Ovary (tissue), 9 donors: ENCODE data around the gene PCDH1. TPM values are rescaled to one million over a fixed set of nuclear protein-coding genes. Genes with fewer than 3 reads are reported as not detected.
"Not testable (repeated sequence)": the region's sequence is repeated elsewhere in the genome, so short reads cannot be mapped to it uniquely, and the experiment has no call there.

Source experiments
- DNase-seq, 5 donors: peaks; one replicate each; pipeline ENCODE4 v3.0.0-alpha.2; 2019 to 2020
- H3K27ac ChIP-seq, 2 donors: fragments of 200-600 bp; one replicate each; pipeline versions ENCODE4 v1.5.1 to v1.8.0; 2019 to 2022
- H3K27me3 ChIP-seq: fragments of 200-600 bp; one replicate; pipeline ENCODE4 v1.8.0; 2022
- H3K36me3 ChIP-seq: fragments of 200-600 bp; sonication (generic); one replicate; pipeline ENCODE4 v1.5.1; 2019
- H3K4me1 ChIP-seq: one replicate; pipeline ENCODE4 v1.8.1; 2013; ENCODE audit warnings: mild to moderate bottlenecking, moderate library complexity; ENCODE audit not compliant: insufficient read depth
- H3K4me3 ChIP-seq: fragments of 200-600 bp; sonication (generic); one replicate; pipeline ENCODE4 v1.5.1; 2017
- H3K9me3 ChIP-seq, 2 donors: fragments of 200-600 bp in 1 of 2; sonication (generic) in 1 of 2; one replicate each; pipeline versions ENCODE4 v1.5.1 to v1.8.1; 2013 to 2019; ENCODE audit warnings: mild to moderate bottlenecking in 1 of 2, moderate library complexity in 1 of 2
- EP300 ChIP-seq: sonication (generic); formaldehyde crosslinking; IDR thresholded peaks from one replicate; pipeline ENCODE4 v1.6.1; 2017; ENCODE audit warnings: antibody characterized with exemption
- POLR2A ChIP-seq: fragments of 450-650 bp; IDR thresholded peaks from one replicate; pipeline ENCODE4 v1.6.1; 2017; ENCODE audit warnings: antibody characterized with exemption, mild to moderate bottlenecking, moderate library complexity
- WGBS, 3 donors: extraction: QIAGEN DNeasy Blood & Tissue Kit in 1 of 3; methylation state at CpG; one replicate each; pipeline versions ENCODE4 v1.1.5 to v1.1.7; 2013 to 2017; 5-methylcytosine and 5-hydroxymethylcytosine counted together
- intact Hi-C, 4 donors: fragments of 100-400 bp; cut with DNase I; formaldehyde crosslinking; loops; one replicate each; pipeline versions ENCODE4 v1.11.0 to v1.15.1; 2022 to 2023
- polyA plus RNA-seq, 2 donors: library from polyadenylated mRNA; stranded (reverse); fragments of 200-250 nt in 1 of 2; fragments of 350-450 nt in 1 of 2; fragmentation: Illumina TruSeq in 1 of 2; extraction: RNeasy Lipid Tissue Mini Kit (QIAGEN cat#74804) in 1 of 2; gene quantifications; one replicate each; pipeline ENCODE4 v1.2.3, GENCODE V29; 2013 to 2014
- total RNA-seq, 7 donors: library from RNA; depleted of rRNA in 2 of 7; stranded (reverse); fragments of >200 nt in 2 of 7; fragmentation: NEBNext Ultra II Directional in 3 of 7; extraction: Animal tissue kit (Norgen Biotek cat#: 25700) in 3 of 7; gene quantifications; one replicate each; pipeline versions ENCODE4 v1.1.0 to v1.2.4, GENCODE V29; 2016 to 2023
- TF ChIP-seq, protein P1 (sequence below), 3 donors: fragments of 450-650 bp in 2 of 3; fragments of 200-600 bp in 1 of 3; IDR thresholded peaks; one replicate each; pipeline versions ENCODE4 v1.5.1 to v1.8.0; 2016 to 2022; ENCODE audit warnings: antibody characterized with exemption in 3 of 3, mild to moderate bottlenecking in 1 of 3
- donor health status: DM: no; HTN: no; CAD: no; lungs with moderate emphysema.
- donor health status: DM: no; HTN: no; CAD: no.
- donor health status: Bipolar disorder and iron deficiency.
- donor health status: DM: yes; HTN: yes; CAD: no.
- donor health status: DM: no; HTN: no; CAD: no.
- donor health status: DM: yes; HTN: yes; CAD: no.

Gene PCDH1
- total and polyA plus RNA-seq, 9 donors = 3.2 to 13.8 (median 7.0) TPM

DNA sequence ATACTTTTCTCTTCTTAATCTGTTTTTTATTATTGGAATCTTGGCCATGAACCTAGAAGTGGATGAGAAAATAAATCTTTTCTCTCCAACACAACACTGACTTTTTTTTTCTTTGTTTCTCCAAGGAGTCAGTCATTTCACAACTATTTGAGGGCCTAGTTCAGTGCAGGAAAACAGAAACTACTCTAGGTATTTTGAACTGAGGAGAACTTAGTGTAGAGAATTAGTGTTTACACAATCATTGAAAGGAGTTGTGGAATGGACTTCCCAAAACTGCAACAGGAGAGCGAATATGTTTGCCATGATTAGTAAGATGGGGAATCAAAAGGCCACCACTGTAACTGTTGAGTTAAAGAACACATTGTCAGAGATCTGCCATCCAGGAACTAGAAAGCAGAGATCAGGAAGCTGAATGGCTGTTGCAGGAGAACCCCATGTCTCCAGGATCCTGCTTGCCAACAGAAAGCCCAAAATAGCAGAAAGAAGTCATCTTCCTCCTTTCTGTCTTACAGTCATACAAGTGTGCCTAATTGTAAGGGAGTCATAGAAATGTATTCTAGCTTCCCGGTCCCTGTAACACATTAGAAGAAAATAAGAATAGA, 20.3 kb upstream of the PCDH1 start:
- Histone ChIP-seq H3K4me1 (no peaks in the 10 kb centered on the region), H3K9me3 (no peaks in the 10 kb centered on the region), H3K4me3 (no peak overlapping the region), H3K27ac (no peak overlapping the region), H3K36me3 (no peaks in the 10 kb centered on the region), H3K27me3 (no peaks in the 10 kb centered on the region)
- TF ChIP-seq EP300 (no peak), POLR2A (no peak)
- TF ChIP-seq, protein P1, sequence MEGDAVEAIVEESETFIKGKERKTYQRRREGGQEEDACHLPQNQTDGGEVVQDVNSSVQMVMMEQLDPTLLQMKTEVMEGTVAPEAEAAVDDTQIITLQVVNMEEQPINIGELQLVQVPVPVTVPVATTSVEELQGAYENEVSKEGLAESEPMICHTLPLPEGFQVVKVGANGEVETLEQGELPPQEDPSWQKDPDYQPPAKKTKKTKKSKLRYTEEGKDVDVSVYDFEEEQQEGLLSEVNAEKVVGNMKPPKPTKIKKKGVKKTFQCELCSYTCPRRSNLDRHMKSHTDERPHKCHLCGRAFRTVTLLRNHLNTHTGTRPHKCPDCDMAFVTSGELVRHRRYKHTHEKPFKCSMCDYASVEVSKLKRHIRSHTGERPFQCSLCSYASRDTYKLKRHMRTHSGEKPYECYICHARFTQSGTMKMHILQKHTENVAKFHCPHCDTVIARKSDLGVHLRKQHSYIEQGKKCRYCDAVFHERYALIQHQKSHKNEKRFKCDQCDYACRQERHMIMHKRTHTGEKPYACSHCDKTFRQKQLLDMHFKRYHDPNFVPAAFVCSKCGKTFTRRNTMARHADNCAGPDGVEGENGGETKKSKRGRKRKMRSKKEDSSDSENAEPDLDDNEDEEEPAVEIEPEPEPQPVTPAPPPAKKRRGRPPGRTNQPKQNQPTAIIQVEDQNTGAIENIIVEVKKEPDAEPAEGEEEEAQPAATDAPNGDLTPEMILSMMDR (IDR thresholded peaks at IDR 0.05) = no peak
- intact Hi-C loops = no loop called here
- no peak for DNase-seq
- WGBS, 3 donors = 81 to 90% (median 81%) methylated on average over 2 of the region's 2 CpGs

- Histone ChIP-seq H3K4me1 (no peaks in the 10 kb centered on the region), H3K9me3 (no peaks in the 10 kb centered on the region), H3K27ac (no peak overlapping the region), H3K27me3 (no peaks in the 10 kb centered on the region), H3K36me3 (no peaks in the 10 kb centered on the region), H3K4me3 (no peak overlapping the region)
- 92 to 96% (median 95%) methylated on average over 4 of the region's 4 CpGs for WGBS, 3 donors
- DNase-seq = no peak
- TF ChIP-seq EP300 (no peak), POLR2A (no peak)
- TF ChIP-seq, protein P1 (IDR thresholded peaks at IDR 0.05) = no peak
- intact Hi-C loops = no loop called here
Observed at GRCh38 chr5:141897425-141897824, 19.2 kb upstream of the PCDH1 start.

GRCh38 chr5:141890429-141890828, 12.2 kb upstream of the PCDH1 start:
- H3K4me3 ChIP-seq, DNase-seq, intact Hi-C loops, H3K36me3 ChIP-seq, H3K9me3 ChIP-seq, H3K27ac ChIP-seq, H3K27me3 ChIP-seq, H3K4me1 ChIP-seq: not testable (repeated sequence)
- 87 to 96% (median 88%) methylated on average over 2 of the region's 2 CpGs for WGBS, 3 donors

DNA sequence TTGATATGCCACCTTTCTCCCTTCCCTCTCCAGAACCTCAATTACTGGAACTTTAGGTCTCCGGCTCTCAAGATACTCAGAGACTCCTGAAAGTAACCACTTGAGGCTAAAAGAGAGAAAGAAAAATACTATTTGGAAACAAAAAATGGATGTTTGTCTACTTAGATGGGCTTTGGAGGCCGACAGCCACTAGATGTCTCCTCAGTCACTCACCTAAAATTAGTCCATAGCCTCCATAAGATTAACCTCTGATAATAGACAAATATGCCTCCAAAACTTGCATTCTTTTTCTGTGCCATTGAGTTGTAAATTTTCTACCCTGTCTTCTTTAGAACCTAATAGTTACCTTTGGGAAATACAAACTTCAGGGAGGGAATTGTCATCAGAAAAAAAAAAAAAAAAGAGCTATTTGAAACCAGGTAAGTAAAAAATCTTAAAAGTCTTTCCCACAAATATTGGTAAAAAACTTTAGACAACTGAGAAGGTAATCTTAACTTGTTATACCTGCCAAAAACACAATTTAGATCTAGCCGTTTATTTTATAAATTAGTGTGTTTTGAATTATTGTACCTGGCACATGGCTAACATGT, 11.2 kb upstream of the PCDH1 start:
- no peaks in the 10 kb centered on the region for H3K9me3 ChIP-seq
- no peaks in the 10 kb centered on the region for H3K27me3 ChIP-seq
- H3K36me3 ChIP-seq = no peaks in the 10 kb centered on the region
- TF ChIP-seq, protein P1 (IDR thresholded peaks at IDR 0.05) = no peak
- no peak overlapping the region for H3K4me3 ChIP-seq
- no peak overlapping the region for H3K27ac ChIP-seq
- DNase-seq = no peak
- H3K4me1 ChIP-seq = no peaks in the 10 kb centered on the region
- WGBS, 3 donors = 46 to 57% (median 53%) methylated on average over 3 of the region's 3 CpGs
- intact Hi-C loops = loop anchor here in 1 of 4 donors (10.0 kb wide), 1 partner anchor 65 kb away; the partner anchor contains the start of gene PCDH12

DNA sequence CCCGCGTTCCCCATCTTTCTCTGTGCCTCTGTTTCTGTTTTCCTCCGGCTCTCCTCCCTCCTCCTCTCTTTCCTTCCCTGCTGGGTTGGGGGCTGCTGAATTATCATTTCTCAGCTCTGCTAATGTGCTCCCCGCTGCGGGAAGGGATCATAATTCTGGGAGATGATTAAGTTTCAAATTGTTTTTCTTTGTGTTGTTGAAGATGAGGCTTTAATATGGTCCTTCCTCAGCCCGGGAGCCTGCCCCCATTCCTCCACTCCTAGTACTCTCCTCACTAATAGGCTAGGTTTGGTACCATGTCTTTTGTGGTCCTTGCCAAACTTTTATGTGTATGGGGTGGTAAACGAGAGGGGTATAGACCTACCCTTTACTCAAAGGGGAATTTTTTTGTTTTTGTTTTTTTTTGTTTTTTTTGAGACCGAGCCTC, 5.7 kb upstream of the PCDH1 start:
- 21 to 29% (median 24%) methylated on average over 8 of the region's 8 CpGs for WGBS, 3 donors
- no peaks in the 10 kb centered on the region for H3K27me3 ChIP-seq
- H3K4me3 ChIP-seq = no peak overlapping the region
- intact Hi-C loops = loop anchor here in 2 of 4 donors (5.0 to 10.0 kb wide), 2 partner anchors 71 to 182 kb away; partner anchors contain the start of gene PCDH12 (in 1 of the 2)
- TF ChIP-seq, protein P1 (IDR thresholded peaks at IDR 0.05) = no peak
- no peak for TF ChIP-seq EP300
- no peaks in the 10 kb centered on the region for H3K9me3 ChIP-seq
- H3K27ac ChIP-seq = no peak overlapping the region
- no peaks in the 10 kb centered on the region for H3K36me3 ChIP-seq
- DNase-seq = no peak
- H3K4me1 ChIP-seq = peaks cover 3% of the 10 kb centered on the region
